Cardiac ventricle fibroblast (primary cell): ENCODE measurements around the gene HCLS1. TPM values are rescaled to one million over a fixed set of nuclear protein-coding genes. Genes with fewer than 3 reads are reported as not detected.

Experiments used
- total RNA-seq: library from RNA; depleted of rRNA; stranded (reverse); fragments of >200 nt; gene quantifications from 2 replicates; pipeline ENCODE4 v1.2.3, GENCODE V29; 2015

Gene HCLS1, protein sequence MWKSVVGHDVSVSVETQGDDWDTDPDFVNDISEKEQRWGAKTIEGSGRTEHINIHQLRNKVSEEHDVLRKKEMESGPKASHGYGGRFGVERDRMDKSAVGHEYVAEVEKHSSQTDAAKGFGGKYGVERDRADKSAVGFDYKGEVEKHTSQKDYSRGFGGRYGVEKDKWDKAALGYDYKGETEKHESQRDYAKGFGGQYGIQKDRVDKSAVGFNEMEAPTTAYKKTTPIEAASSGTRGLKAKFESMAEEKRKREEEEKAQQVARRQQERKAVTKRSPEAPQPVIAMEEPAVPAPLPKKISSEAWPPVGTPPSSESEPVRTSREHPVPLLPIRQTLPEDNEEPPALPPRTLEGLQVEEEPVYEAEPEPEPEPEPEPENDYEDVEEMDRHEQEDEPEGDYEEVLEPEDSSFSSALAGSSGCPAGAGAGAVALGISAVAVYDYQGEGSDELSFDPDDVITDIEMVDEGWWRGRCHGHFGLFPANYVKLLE
- total RNA-seq = 1.7 and 3.5 TPM in 2 replicates

GRCh38 chr3:121660356-121661171, at the start of gene HCLS1:
HCLS1 (minus strand) TSS chr3:121660903; CDS start chr3:121658347, 2,556 bp downstream.

GRCh38 chr3:121592856-121593702, 67.6 kb downstream of the HCLS1 start, which contains the start of gene FBXO40:
FBXO40 (plus strand) TSS chr3:121593379; CDS start chr3:121620576, 27,197 bp downstream.

Other genes starting within 250 kb of the HCLS1 start
- gene POLQ, start 114.9 kb downstream of the HCLS1 start, total RNA-seq = 0.19 and 0.68 TPM in 2 replicates
- gene ARGFX, start 93.0 kb downstream of the HCLS1 start, total RNA-seq = not detected in 2 replicates
- not detected in 2 replicates for gene FBXO40, start 67.5 kb downstream of the HCLS1 start, total RNA-seq
- gene GOLGB1, start 88.8 kb upstream of the HCLS1 start, total RNA-seq = 41.1 and 45.6 TPM in 2 replicates
- gene IQCB1, start 174.2 kb upstream of the HCLS1 start, total RNA-seq = 3.2 and 6.9 TPM in 2 replicates
- gene EAF2, start 174.3 kb upstream of the HCLS1 start, total RNA-seq = 2.0 and 3.6 TPM in 2 replicates
- gene SLC15A2, start 233.5 kb upstream of the HCLS1 start, total RNA-seq = 0.06 and 0.54 TPM in 2 replicates